DOHH2 (cell line): ENCODE measurements around the gene EID1.

Experiments
- CTCF ChIP-seq: fragments of 200-600 bp; sonication (generic); IDR thresholded peaks from one replicate; pipeline ENCODE4 v1.5.1; 2014; ENCODE audit warnings: antibody characterized with exemption, mild to moderate bottlenecking, low read depth, low read length; ENCODE audit not compliant: poor library complexity, severe bottlenecking
- EZH2phosphoT487 ChIP-seq: fragments of 200-600 bp; sonication (generic); IDR thresholded peaks from 2 replicates; pipeline ENCODE4 v1.6.1; 2017; ENCODE audit warnings: borderline replicate concordance, mild to moderate bottlenecking, antibody characterized with exemption, low read length, moderate library complexity, mixed read lengths

DNA sequence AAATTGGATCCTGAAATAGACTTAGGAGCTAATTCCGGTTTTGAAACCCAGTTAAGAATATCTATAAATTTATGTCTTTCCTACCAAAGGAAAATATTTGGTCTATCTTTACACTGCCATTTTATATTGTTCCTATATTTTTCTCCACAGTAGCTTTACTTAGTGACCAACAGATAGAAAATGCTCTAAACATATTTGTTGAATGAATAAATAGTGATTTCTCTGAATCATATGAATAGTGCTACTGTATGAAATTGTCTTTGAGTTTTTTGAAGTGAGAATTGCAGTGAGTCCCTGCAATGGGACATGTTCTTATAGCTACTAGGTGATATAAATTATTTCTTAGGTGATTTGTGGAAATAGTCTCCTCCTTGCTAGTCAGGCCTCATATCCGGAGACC, 18.5 kb upstream of the EID1 start:
- TF ChIP-seq CTCF = no peak
- TF ChIP-seq EZH2phosphoT487 = no peak
